NT2/D1 (cell line): Measurements from ENCODE around the gene CCL14.

Source experiments
- SUZ12 ChIP-seq: IDR thresholded peaks from 2 replicates; pipeline ENCODE4 v1.6.1; 2011; ENCODE audit not compliant: insufficient read length, insufficient read depth; ENCODE audit errors: extremely low read depth
- YY1 ChIP-seq: IDR thresholded peaks from 2 replicates; pipeline ENCODE4 v1.6.1; 2011; ENCODE audit not compliant: insufficient read length, insufficient read depth
- ZNF274 ChIP-seq: IDR thresholded peaks from 2 replicates; pipeline ENCODE4 v1.6.1; 2011; ENCODE audit warnings: mild to moderate bottlenecking, low read depth, low read length

- TF ChIP-seq YY1 (no peak), SUZ12 (no peak), ZNF274 (no peak)
Observed at GRCh38 chr17:36004594-36005108, 18.1 kb upstream of the CCL14 start.
